Superior temporal gyrus (tissue), 1 donor: ENCODE data around the gene CIDEB.
A peak's percentile ranks its signal among the peaks of the same experiment; 100 is the strongest.
"Not testable (repeated sequence)": the region's sequence is repeated elsewhere in the genome, so short reads cannot be mapped to it uniquely, and the experiment has no call there.

Source experiments
- DNase-seq: peaks from one replicate; pipeline ENCODE4 v3.0.0-alpha.2; 2016; ENCODE audit errors: extremely low spot score

Gene CIDEB

DNA sequence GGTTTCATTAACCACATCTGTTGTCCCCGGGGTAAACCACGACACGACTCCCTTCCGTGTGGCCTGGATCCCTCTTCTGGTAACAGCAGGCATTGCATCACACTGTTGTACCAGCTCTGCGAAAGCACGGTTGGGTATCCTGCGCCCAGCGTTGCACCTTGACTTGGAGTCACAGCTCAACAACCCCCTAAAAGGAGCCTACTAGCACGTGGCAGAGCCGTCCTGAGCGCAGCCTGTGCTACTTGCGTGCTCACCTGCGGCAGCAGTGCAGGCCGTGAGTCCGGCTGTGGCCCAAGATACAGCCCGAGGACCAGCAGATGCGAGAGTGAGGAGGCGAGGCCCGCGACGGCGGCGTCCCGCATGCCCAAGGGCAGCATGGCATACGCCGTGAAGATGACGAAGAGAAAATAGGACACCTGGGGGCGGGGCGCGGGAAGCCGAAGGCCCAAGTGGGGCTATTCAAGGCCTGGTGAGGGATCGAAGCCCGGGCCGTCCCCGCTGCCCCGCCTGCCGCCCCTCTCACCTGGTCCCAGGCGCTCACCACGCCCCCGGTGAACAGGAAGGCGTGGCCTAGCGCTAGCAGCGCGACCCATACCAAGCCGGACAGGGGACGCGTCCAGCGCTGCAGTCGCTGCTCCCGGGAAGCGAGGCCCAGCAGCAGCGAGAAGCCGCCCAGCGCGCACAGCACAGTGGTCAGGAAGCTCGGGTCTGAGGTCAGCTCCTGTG, 24.7 kb upstream of the CIDEB start:
- peak; percentile 73 for DNase-seq

DNA sequence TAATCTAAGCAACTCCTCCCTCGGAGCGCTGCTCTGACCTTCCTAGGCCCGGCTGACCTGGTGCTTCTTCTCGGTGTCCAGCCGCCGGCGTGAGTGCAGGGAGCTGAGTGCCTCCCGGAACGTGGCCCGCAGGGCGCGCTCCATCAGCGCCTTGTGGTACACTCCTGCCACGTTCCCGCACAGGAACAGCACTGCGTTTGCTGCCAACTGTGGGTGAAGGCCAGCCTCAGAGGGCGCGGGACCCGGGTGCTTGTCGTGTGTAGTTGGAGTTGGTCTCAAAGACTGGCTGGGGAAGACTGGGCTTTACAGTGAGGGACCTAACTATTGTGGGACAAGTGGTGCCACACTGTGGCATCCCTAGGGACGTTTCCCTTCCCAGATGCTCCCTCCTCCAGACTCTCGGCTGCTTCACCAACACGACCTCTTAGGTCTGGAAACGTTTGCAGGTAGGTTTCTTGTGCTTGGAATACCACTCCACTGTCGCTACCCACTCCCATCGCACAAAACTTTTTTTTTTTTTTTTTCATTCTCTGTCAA, 24.0 kb upstream of the CIDEB start:
- DNase-seq, result no peak

DNA sequence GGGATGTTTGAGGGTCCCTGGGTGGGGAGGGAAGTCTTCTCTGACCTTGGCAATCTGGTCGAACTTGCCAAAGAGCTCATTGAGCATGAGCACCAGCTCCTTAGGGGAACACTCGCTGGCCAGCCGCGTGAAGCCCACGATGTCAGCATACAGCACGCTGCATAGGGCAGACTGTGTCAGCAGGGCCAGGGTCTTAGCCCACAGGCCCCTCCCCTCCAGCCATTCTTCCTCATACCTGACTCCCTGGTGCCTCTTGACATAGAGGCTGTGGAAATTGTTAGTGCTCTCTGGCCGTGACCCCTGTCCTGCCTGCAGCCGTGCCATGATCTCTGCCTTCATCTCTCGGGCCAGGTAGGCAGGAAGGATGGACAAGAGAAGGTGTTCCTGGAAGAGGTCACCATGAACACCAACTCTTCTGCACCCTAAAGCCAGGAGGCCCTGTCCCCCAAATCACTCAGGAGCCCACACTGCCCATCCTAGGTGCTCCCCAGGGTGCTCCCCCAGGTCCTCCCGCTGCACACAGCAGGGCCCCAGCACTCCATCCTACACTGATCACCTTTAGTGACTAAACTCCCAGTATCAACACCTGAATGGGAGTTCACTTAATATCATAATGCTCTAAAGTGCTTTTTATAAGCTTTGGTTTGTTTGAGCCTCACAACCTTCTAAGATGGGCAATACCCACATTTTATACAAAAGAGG, 23.3 kb upstream of the CIDEB start:
- no peak for DNase-seq

DNA sequence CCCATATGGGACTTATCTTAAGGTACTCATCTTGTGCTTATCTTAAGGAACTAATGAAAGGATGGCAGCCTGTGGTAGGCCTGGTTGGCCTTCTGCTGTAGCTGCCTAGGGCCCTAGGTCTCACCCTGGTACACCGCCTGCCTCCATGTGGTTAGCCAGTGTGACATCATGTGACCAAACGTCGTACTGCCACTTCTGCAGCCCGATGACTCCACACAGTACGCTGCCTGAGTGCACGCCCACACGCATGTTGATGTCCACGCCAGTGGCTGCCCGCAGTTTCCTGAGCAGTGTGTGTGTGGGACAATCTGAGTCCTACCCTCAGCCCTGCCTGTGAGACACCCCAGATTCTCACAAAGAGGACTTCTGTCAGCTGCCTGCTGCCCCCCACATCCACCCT, 22.0 kb upstream of the CIDEB start:
- DNase-seq, result no peak

DNA sequence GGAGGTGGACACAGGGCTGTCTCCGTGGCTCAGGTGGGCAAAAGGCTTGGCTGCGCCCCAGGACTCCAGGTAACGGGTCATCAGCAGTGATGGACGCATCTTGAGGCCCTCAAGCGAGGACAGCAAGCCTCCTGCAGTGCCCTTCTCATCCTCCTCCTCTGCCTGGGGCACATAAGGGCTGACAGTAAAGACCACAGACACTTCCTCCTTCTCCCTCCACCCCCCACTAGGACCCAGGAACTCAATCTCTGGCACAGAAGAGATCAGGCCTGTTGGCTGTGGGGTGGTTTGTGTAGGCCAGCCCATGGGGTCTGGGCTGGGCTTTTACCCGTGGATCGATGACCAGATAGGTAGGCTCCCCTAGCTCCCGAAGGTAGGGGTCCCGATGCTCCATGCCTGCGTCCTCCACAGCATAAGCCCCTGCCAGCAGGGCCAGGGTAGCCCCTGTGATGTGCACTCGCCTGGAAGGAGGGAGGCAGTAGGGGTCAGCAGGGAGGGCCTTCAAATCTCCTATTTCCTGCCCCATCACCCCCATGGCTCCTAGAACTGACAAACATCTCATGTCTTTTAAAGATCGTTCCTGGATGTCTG, 21.4 kb upstream of the CIDEB start:
- DNase-seq, result no peak

DNA sequence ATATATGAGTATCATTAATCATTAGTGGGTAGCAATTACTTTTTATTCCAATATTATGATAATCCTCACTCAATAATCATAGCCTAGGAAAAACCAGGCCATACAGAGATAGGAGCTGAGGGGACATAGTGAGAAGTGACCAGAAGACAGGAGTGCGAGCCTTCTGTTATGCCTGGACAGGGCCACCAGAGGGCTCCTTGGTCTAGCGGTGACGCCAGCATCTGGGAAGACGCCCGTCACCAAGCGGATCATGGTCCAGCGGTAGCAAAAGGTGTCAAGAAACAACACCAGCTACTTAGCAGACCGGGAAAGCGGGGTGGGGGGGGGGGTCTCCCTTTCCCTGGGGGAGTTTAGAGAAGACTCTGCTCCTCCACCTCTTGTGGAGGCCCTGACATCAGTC, 20.1 kb upstream of the CIDEB start:
- DNase-seq, result not testable (repeated sequence)

DNA sequence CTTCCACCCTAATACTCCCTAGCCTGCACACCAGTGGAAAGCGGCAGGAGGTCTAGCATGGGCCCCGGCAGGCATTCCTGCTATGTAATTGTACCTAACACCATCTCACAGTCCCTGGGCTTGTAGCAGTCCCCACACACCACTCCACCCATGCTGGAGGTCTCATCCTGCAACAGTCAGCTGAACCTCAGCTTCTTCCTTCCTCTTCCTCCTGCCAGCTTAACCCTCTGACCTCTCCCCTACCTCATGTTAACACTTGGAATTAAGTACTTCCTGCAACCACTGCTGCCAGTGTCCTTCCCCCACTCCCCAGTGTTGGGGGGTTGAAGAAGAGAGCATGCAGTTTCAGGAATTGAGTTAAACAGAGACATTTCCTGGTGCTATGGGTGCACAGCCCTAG, 19.5 kb upstream of the CIDEB start:
- DNase-seq, result no peak

DNA sequence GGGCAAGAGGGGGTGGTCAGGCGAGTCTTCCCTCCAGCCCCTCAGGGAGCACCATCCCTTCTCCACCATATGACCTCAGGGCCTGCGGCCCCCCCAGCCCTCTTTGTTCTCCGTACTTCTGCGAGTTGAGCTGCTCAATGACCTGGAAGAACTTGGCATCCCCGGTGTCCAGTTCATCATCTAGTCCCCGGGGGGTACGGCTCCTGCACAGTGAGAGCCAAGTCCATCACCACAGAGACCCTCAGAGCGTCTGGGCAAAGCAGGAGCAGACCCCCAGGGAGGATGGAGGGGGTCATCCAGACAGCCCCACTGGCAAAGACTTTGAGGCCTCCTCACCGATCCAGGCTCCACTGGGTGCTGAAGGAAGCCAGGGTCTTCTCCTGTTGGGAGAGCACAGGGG, 18.2 kb upstream of the CIDEB start:
- DNase-seq, result no peak

DNA sequence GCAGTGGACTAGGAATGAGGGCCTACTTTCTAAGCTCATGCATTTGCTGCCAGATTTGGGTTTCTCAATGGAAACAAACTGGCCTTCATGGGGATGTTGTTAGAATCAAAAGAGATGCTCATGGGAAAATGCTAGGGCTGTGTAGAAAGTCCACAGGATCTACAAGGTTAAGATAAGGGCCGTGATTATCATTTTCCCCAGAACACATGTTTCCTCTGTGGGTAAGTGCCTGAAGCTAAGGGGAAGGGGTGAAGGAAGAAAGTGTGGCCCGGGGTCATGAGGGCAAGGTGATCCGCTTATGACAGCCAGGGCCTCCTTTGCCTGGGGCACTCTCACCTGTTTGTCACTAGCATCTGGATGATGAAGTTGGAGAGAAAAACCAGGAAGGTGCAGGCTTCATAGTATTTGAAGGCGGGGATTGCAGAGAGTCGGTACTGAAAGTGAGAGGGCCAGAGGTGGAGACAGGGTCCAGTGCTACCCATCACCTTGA, 17.3 kb upstream of the CIDEB start:
- DNase-seq, result no peak

DNA sequence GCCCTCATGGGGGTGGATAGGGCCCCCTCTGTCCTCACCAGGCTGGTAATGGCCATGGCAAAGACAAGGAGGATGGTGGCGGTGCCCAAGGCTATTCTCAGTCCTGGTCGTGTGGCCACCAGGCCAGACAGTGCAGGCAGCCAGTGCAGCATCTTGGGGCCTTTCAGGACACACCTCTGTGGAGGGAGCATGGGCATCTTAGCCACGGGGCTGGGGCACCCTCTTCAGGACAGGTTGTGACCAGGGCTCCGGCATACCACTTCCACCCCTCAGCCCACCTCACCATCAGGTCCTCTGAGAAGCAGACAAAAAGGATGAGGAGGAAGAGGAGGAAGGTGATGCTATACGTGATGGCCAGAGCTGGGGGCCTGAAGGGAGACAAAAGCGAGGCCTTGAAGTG, 16.2 kb upstream of the CIDEB start:
- DNase-seq, result no peak

DNA sequence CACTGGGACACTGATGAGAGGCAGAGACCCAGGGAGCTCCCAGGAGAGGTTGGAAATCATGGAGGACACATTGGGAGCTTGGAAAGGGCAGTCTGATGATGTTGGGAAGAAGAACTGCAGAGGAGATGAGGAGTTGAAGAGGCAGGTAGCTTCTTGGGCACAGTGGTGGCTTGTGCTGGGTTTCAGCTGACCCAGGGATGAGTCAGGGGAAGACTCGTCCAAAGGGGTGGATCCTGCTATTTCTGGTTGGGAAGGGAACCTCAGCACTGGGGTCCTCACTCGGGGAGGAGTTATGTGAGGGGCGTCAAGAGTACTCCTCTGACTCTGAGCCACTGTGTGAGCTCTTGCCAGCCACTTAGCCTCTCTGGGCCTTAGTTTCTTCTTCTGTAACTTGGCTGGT, 15.6 kb upstream of the CIDEB start:
- no peak for DNase-seq

DNA sequence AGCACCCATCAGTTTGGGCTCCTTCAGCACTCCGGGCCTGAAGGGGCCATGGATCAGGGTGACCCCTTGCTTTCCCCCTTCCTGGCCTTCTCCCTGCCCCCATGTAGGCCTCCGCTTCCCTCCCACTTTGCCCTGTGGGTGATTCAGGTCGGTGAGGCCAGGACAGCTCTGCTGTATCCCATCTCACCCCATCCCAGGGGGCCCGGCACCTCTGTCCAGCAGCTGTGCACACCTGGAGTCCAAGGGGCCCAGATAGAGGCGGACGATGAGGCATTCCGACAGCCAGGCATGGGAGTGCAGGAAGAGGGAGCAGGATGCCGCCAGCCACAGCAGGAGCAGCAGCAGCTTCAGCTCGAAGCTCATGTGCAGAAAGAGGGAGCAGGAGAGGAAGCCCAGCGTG, 14.9 kb upstream of the CIDEB start:
- DNase-seq, result no peak

DNA sequence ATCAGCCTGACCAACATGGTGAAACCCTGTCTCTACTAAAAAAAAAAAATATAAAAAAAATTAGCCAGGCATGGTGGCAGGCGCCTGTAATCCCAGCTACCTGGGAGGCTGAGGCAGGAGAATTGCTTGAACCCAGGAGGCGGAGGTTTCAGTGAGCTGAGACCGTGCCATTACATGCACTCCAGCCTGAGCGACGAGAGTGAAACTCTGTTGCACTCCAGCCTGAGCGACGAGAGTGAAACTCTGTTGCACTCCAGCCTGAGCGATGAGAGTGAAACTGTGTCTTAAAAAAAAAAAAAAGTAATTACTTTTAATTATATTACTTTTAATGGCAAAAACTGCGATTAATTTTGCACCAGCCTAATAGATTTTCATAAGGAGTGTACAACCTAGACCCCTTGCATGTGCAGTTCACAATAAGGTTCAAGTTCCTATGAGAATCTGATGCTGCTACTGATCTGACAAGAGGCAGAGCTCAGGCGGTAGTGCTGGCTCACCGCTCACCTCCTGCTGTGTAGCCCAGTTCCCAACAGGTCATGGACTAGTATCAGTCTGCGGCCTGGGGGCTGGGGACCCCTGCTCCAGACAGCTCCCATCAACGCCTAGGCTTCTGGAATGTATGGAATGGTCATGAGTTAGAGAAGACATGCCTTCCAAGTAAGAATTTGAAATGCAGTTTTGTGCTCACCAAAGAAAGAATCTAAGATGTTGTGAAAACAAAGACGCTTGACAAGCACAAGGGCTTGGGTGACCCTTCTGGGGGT, 13.6 kb upstream of the CIDEB start:
- no peak for DNase-seq

DNA sequence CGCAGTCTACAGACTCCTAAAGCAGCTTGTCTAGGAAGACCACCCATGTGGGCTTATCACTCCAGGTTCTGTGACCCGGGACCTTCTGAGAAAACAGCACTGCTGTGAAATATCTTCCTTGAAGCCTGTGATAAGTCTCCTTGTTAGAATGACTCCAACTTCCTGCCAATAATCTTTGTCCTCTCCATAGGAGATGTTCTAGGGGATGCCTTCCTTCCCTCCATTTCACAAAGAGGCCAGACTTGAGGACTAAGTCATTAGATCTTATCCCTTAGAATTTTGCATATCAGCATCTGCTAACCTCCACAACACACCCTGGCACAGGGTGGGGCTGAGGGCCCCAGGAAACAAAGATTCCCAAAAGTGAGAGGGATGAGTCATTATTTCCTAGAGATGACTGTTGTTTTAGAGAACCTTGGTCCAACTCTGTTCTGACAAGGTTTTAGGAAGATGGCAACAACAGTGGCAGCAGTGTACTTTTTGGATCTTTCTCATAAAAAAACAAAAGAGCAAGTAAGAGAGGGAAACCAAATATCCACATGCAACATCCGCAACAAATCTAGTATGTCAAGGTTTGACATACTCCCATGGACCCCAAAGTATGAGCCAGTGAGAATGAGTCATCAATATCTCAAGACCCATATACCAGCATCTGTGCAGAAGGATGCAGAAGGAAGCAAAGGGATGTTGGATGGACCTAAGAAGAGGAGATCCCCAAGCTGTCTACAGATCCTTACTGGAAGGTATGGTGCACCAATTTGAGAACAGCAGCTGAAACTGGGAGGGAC, 9.6 kb upstream of the CIDEB start:
- DNase-seq, result no peak

DNA sequence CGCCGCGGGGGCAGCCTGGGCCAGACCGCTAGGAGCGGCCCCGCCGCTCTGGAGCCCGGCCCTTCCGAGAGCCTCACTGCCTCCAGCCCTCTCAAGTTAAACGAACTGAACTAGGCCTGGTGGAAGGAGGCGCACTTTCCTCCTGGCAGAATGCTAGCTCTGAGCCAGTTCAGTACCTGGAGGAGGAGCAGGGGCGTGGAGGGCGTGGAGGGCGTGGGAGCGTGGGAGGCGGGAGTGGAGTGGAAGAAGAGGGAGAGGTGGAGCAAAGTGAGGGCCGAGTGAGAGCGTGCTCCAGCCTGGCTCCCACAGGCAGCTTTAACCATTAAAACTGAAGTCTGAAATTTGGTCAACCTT, 8.8 kb upstream of the CIDEB start:
- DNase-seq, result no peak

DNA sequence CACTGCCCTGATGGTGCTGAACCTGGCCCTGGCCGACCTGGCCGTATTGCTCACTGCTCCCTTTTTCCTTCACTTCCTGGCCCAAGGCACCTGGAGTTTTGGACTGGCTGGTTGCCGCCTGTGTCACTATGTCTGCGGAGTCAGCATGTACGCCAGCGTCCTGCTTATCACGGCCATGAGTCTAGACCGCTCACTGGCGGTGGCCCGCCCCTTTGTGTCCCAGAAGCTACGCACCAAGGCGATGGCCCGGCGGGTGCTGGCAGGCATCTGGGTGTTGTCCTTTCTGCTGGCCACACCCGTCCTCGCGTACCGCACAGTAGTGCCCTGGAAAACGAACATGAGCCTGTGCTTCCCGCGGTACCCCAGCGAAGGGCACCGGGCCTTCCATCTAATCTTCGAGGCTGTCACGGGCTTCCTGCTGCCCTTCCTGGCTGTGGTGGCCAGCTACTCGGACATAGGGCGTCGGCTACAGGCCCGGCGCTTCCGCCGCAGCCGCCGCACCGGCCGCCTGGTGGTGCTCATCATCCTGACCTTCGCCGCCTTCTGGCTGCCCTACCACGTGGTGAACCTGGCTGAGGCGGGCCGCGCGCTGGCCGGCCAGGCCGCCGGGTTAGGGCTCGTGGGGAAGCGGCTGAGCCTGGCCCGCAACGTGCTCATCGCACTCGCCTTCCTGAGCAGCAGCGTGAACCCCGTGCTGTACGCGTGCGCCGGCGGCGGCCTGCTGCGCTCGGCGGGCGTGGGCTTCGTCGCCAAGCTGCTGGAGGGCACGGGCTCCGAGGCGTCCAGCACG, 8.2 kb upstream of the CIDEB start:
- no peak for DNase-seq

DNA sequence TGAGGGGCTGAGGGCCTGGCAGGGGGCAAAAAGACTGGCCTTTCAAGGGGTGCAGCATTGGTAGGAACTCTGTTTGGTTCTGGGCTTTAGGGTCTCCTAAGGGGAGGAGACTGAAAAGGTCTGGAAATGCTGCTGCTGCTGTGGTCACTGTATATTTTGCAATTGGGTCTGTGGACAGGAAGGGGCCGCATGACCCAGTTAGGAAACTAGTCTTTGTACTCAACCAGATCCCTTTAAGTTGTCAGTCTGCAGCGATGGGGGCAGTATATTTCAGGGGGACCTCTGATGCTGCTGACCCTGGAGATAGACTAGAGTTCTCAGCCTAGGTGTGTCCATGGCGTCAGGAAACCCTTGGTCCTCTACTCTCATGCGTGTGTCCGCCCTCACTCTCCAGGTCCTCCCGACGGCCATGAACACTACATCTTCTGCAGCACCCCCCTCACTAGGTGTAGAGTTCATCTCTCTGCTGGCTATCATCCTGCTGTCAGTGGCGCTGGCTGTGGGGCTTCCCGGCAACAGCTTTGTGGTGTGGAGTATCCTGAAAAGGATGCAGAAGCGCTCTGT, 7.5 kb upstream of the CIDEB start:
- no peak for DNase-seq

DNA sequence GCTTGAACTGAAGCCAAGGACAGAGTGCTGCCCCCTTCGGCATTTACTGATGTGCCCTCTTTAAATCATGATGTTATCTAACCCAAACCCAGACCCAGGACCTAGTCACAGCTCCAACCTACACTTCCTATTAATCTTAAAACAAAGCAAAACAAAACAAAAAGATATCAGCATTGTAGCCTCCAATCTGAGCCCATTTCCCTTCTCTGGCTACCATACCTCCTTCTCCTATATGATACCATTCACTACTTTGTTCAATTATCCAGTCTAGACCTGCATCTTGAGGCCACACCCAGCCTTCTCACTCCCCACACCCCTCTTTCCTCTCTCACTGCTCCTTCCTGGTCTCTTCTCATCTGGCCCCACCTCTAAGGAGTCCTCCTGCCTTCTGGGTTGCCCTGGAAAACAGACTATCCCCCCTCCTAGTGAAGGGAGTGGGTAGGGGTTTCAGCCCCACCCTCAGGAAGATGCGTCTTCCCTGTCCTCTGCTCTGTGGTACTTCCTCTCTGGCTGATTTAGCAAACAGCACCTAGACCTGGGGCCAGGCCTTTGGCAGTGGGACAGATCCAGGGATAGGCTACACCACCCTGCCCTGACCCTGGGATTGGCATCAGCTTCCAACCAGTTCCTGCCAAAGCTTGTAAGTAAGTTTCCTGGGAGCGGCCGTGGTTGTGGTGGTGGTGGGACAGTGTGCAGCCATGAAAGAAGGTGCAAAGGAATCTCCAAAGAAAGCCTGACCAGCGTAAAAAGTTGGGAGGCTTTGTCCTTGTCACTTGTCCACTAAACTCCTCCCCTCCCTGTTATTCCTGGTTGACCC, 6.8 kb upstream of the CIDEB start:
- no peak for DNase-seq

DNA sequence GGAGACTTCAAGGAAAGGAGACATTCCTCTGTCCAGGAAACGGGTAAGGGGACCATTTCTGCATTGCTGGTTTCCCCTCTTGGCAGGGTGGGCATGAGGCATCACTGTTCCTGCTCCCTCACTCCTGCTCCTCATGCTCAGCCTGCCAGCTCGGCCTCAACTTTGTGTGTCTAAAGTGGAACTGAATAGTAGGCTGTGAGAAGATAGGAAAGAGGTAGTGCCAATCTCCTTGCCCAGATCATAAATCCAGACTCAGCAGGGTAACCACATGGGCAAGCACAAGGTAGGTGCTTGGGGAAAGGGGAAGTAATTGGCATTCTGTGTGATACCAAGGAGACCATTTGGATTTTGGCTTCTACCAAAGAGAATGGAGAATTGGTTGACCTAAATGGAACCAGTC, 6.1 kb upstream of the CIDEB start:
- DNase-seq, result no peak
